ENCODE results near the gene HOXD8.

Gene HOXD8

DNA sequence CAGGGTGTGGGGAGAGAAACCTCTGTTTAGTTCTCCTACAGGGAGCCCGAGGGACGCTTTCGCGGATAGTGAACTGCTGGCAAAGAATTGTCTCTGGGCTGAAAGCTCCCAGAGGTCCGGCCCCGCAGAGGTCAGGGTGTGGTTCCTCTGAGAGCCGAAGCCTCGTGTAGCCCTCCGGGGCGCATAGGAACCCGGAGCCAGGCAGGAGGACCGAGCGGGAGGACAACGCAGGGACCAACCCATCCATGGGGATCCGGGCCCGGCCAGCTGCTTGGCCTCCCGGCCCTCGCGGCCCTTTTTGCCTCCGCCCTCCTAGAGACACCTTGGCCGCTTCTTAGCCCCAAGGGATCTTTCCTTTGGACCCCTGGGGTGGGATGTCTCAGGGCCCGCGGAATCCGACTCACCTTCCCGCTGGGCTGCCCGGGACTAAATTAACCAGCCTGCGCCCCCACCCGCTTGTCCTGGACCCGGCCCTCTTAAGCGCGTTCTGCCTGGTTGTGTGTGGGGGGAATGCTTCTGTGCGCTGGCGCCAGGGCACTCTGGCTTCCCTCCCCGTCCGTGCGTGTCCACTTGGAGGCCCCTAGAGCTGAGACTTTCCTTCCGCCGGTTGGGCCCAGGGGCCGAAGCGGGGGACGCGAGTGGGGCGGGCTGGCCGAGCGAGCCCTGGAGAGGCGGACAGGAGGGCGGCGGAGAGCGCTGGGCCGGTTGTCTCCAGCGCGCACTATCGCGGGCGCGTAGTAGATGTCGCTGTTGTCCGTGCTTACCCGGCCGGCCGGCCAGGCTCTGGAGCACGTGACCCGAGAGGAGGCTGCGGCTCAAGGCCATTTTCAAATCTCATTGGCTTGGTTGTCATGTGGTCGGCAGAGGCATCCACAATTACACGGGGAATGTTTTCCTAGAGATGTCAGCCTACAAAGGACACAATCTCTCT lies 13.4 kb upstream of the HOXD8 start, which contains the start of gene HOXD10:
TSS of gene HOXD10 (plus strand) at position 896 of the 931 bp plus-strand sequence. CDS start 56 bp downstream, outside the sequence.
- no peak for DNase-seq (ENCODE audit: low read depth, low spot score)

DNA sequence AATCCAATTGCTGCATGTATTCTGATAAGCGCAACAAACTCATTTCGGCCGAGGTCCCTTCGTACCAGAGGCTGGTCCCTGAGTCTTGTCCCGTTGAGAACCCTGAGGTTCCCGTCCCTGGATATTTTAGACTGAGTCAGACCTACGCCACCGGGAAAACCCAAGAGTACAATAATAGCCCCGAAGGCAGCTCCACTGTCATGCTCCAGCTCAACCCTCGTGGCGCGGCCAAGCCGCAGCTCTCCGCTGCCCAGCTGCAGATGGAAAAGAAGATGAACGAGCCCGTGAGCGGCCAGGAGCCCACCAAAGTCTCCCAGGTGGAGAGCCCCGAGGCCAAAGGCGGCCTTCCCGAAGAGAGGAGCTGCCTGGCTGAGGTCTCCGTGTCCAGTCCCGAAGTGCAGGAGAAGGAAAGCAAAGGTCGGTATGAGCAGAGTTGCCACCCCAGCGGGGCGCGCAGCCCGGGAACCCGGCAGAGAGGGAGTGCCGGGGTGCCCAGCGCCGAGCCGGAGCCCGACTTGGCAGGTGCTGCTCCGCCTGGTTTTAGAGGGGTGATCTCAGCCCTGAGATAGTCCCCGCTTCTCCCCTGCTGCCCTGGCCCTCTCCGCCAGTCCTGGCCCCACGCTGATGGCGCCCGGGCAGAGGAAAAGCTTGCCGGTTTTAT lies 12.2 kb upstream of the HOXD8 start:
- DNase-seq (ENCODE audit: low read depth, low spot score), result no peak

DNA sequence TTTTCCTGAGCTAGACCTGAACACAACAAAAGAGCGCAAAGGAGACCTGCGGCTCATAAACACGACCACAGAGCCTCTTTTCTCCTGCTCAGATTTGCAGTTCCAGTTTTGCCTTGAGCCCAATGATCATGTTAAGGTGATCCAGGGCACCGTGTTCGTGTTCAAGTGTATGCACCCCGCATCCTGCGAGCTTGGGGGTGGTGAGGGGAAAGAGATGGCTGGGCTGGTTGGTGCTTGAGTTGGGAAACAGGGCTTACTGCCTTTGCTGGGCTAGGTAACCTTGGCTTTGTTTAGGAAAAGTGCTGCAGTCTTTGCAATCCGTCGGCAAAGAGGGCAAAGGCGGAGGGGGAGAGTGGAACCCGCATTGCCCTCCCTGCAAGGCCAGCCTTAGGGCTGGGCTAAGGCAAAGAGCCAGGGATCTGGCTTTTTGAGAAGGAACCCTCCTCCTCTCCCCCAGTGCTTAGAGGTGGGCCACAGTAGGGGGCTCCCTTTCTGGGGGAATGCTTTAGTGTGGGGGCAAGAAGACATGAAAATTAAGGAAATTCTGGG lies 11.6 kb upstream of the HOXD8 start:
- DNase-seq (ENCODE audit: low read depth, low spot score), result no peak

DNA sequence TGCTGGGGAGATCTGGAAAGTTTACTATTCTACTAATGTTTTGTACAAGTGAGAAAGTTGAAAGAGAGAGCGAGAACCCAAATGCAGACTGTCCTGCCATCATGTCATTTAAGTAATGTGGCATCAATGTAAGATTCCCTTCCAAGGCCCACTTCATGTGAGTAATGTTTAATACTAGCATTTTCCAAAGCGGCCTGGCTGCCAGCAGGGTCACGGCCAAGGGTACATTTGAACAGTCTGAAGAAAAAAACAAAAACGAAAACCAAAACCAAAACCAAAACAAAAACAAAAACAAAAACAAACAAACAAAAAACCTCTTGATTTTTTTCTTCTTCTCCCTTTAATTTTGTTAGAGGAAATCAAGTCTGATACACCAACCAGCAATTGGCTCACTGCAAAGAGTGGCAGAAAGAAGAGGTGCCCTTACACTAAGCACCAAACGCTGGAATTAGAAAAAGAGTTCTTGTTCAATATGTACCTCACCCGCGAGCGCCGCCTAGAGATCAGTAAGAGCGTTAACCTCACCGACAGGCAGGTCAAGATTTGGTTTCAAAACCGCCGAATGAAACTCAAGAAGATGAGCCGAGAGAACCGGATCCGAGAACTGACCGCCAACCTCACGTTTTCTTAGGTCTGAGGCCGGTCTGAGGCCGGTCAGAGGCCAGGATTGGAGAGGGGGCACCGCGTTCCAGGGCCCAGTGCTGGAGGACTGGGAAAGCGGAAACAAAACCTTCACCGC lies 10.7 kb upstream of the HOXD8 start:
- DNase-seq (ENCODE audit: low read depth, low spot score), result no peak

DNA sequence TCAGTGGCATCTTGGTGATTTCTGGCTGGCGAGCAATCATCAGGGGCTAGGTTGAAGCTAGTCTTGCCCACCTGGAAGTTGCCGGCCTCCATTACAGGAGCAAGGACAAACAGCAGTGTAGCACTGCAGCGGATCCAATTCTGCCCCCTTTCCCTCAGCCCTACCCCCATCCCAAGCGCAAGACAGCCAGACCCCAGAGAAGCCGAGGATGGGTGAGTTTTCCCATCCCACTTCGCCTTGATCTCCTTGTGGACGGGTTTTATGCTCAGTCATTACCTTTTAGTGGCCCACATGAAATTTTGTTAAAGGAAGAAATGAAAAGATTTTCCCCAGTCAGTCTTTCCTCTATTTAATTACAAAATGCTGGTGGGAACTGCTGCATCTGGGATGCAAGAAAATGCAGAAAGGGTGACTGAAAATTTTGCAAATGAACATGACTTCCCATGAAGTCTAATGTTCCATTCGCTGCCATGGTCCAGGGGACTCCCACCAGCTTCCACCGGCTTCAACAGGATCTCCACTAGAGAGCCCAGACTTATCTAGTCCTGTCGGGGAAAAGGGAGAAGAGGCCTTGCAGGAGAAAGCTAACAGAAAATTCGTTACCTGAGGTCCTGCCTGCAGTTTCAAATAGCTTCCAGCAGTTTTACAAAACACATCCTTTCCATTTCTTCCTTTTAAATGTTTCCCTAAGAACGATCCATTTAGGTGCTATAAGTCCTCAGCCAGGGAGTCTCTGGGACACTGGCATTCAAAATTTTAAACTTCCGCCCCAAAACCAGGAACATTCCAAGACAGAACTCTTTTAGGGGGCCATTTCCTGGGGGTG lies 8.9 kb upstream of the HOXD8 start:
- no peak for DNase-seq (ENCODE audit: low read depth, low spot score)

DNA sequence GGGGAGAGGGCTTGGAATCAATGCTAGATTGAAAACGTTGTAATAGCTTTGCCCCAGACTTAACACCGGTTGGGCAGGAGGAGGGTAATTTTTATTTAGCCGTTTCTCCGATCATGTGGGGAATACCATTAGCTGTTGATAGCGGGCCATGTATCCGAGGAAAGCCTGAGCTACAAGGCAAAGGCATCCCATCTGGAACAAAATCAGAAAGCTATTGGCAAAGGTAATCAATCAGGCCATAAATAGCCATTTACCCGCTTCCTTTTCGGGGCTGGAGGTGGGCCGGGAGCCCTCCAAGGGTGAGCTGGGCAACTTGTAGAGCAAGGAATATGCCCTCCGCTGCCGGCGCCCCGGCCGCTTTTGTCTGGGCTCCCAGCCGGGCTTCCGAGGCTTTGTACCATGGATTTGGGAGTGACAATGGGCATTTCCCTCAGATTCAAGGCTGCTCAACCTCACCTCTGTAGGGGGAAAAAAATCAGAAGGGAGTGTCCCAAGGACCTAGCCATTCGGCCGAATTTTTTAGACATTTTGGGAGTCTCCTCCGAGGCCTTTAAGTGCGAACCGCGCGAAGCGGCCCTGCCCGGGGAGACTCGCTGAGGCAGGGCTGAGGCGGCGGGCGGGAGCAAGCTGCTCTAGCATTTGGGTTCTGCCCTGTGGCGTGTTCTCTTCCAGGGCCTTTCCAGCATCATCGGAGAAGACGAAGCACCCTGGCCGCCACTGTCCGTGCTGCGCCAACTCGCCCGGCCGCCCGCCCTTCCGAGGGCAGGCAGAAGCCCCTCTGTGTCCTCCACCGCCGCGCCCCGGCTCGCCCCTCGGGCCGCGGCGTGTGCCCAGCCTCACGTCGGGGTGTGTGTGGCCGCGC lies 8.1 kb upstream of the HOXD8 start:
- DNase-seq (ENCODE audit: low read depth, low spot score), result no peak

DNA sequence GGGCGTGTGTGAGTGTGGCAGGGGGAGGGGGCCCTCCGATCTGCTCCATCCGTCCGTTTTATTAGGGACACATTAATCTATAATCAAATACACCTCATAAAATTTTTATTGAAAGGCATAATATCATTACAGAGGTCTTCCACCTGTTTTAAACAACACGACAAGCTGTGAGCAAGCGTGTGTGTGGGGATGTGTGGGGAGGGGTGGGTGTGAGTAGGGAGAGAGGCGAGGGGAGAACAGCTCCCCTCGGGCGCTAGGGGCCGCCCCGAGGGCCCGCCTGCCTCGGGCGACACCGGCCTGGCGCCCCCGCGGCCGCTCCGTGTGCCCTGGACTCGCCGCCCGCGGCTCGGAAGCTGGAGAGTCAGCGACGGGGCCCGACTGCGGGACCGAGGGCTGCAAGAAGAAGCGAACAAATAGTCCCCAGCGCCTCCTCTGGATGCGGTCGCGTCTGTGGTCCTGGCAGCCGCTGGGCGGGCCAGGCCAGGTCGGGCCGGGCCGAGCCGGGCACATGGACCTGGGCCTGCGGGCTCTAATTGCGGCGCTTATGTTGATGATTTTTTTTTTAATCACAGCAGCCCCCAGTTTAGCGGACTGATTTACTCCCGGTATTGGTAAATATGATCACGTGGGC lies 7.3 kb upstream of the HOXD8 start:
- no peak for DNase-seq (ENCODE audit: low read depth, low spot score)

DNA sequence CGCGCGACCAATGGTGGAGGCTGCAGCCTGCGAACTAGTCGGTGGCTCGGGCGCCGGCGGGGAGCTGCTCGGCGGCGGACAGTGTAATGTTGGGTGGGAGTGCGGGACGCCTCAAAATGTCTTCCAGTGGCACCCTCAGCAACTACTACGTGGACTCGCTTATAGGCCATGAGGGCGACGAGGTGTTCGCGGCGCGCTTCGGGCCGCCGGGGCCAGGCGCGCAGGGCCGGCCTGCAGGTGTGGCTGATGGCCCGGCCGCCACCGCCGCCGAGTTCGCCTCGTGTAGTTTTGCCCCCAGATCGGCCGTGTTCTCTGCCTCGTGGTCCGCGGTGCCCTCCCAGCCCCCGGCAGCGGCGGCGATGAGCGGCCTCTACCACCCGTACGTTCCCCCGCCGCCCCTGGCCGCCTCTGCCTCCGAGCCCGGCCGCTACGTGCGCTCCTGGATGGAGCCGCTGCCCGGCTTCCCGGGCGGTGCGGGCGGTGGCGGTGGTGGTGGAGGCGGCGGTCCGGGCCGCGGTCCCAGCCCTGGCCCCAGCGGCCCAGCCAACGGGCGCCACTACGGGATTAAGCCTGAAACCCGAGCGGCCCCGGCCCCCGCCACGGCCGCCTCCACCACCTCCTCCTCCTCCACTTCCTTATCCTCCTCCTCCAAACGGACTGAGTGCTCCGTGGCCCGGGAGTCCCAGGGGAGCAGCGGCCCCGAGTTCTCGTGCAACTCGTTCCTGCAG lies 6.7 kb upstream of the HOXD8 start, which contains the start of gene HOXD9:
TSS of gene HOXD9 (plus strand) at position 37 of the 728 bp plus-strand sequence. CDS start at position 87, 50 bp downstream.
- DNase-seq (ENCODE audit: low read depth, low spot score), result no peak

DNA sequence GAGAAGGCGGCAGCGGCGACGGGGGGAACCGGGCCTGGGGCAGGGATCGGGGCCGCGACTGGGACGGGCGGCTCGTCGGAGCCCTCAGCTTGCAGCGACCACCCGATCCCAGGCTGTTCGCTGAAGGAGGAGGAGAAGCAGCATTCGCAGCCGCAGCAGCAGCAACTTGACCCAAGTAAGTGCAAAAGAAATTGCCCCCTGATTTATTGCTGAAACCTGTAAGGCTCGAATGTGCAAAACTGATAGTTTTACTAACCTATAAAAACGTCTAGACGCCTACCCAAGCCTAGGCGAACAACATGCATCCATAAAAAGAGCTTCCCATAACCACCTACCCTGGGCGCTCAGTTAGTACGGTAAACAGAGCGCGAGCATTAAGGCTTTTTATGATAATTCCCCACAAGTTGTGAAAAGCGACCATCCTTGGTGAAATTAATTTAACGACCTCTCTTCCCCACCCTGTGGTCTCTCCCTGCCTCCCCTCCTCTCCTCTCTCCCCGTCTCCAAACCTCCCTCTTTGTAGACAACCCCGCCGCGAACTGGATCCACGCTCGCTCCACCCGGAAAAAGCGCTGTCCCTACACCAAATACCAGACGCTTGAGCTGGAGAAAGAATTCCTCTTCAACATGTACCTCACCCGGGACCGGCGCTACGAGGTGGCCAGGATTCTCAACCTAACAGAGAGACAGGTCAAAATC lies 5.9 kb upstream of the HOXD8 start:
- DNase-seq (ENCODE audit: low read depth, low spot score), result no peak

DNA sequence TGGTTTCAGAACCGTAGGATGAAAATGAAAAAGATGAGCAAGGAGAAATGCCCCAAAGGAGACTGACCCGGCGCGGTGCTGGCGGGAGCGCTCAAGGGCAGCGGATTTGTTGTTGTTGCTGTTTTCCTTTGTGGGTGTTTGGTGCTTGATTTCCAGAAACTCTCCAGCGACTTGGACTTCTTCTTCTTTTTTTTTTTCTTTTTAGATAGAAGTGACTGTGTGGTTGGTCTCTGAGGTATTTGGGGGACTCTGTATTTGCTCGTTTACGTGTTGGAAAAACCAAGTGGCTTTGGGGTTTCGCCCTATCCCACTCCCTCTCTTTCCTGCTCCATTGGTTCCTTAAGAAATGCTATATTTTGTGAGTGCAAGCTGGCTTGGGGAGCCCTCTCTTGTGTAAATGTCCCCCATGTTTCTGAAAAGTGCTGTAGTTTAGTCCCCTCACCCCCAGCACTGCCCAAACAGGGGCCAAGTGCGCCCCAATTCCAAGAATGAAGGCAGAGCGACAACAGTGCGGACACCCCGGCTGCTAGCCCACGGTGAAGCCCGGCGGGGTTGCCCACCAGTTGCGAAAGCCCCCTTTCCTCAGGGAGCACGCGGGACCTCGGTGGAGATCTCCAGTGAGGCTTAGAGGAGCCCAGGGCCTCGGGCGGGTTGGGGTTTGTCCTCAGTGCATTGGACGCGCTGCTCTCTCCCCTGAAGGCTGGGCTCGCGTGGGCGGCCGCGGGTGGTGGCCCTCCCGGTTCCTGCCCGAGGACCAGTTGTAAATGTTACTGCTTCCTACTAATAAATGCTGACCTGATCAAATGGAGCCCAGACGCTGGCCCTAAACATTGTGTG lies 5.2 kb upstream of the HOXD8 start:
- no peak for DNase-seq (ENCODE audit: low read depth, low spot score)

DNA sequence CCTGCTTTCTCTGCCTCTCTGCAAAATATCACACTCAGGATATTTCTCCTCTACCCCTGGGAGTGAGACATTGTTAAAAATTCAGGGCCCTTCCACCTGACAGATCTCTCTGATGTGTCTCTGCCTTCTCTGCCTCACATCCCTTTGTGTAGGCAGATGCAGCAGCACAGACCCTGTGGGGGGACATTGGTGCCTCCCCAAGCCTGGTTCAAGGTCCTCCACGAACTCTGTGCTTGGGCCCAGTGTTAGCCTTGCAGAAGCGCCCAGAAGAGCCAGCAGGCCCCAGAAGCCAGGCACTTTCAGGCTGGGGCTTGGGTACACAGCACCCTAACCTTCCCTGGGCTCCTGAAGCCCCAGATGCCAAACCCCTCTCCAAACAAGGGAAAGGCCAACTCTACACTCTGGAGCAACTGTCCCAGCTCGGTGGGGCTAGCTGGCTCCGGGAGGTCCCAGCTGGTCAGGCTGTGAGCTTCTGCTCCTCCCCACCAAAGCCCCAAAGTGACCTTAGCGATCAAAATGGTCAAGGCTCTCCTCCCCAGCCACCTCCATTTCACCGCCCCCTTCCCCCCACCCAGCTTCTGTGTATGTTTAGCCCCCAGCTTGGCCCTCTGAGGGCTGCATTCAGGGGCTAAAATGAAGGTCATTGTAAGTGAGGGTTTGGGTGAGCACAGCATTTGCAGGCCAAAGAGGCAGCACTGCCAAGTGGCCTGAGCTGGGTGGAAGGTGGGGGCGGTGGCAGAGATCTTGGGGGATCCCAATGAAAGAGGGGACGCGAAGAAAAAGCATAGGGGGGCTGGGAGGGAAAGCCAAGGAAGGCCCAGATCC lies 4.3 kb upstream of the HOXD8 start:
- DNase-seq (ENCODE audit: low read depth, low spot score), result no peak

DNA sequence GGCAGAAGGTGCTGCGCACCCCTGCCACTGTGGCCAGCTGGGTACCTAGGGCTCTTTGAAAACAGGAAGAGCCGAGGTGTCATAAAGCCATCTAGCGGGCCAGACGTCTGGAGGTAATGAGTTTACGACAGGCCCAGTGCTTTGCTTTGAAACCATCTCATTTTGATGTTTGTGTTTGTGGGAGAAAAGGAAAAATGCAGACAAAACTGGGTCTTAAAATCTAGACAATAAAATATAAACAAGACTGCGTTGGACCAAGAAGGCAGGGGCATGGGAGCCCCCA lies 3.8 kb upstream of the HOXD8 start:
- no peak for DNase-seq (ENCODE audit: low read depth, low spot score)

DNA sequence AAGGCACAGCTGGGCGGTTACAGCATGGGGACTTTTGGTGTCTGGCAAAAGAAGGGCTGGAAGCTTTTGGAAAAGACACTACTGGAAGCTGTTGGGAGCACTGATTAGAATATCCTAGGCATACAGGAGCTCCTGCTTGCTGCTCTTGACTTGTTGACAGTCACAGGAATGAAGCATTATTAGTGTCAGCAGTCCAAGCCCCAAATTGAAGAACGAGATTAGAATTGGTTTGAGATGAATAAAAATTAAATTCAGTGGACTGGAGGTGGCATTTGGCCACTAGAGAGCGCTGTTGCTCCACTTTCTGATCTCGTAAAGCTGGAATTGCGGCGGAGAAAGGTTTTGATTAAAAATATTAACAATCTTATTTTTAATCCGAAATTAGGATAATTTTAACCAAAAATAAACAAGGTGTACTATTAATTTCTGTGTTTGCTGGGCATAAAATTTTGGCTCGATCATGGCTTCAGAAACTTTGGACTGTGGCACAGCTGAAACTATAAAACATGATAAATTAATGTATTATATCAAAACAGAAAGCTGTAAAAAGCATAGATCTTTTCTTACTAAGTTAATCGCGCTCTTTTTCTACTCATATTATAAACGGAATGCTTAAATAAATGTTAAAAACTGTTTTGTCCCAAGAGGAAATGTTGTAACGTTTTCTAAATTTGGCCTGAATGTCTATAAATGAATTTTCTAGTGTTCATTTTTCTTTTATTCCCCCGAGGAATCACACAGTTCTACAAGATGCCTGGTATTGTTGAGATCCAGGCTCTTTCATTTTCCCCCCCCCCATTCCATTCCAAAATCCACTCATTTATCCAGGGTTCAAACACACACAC lies 2.4 kb upstream of the HOXD8 start:
- DNase-seq (ENCODE audit: low read depth, low spot score), result peak; percentile 33

DNA sequence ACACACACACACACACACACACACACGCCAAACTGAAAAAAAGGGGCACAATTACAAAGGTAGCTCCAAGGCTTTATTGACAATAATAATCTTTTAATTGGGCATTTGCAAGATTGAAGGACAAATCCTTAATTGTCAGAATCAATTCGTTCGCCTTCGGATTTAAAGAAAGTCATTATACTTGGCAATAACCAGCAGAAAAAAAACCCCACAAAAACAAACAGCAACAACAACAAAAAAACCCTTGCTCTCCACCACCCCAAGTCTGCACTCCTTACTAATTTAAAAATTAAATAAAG lies 1.8 kb upstream of the HOXD8 start:
- no peak for DNase-seq (ENCODE audit: low read depth, low spot score)

DNA sequence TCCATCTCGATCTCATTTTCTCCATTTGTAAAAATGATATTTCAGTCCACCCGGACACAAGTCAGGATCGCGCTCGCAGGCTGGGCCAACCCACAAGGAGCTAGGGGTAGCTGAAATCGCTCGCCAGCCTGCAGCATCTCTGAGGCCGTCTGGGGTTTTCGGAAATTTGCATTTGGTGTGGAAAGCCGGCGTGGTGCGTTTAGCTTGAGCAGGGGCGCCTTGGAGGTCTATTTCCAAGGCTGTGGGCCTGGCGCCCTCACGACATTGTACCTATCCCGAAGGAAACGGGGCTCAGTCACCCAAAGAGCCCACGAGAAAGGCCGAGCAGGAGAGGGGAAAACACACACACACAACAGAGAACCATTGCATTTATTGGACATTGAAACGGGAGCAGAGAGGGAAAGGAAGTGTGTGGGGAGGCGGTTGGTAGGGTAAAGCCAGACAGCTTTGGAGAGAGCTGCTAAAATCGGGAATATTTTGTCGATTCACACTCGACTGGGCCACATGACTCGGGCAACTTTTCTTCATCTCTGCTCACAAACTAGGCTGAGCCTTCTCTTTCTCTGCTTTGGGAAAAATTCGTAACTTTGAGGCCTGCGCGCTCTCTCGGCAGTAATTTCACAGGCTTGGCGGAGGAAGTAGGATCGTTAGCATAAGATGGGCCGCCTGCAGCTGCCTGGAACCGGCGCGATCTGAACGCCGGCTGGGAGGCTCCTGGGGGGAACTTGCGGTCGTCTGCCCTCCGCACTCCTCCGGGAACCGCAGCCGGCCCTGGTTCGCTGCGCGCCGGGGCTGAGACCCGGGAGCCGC lies 1.1 kb upstream of the HOXD8 start:
- no peak for DNase-seq (ENCODE audit: low read depth, low spot score)

Data from activated CD4-positive, CD25-positive, alpha-beta regulatory T cell treated with anti-CD3 and anti-CD28 coated beads, Interleukin-2, amount 50 U/mL, for 16 hours (primary cell).